ENCODE measurements around the gene UBE2D2. TPM values are rescaled to one million over a fixed set of nuclear protein-coding genes. Genes with fewer than 3 reads are reported as not detected.
"Not testable (repeated sequence)": the region's sequence is repeated elsewhere in the genome, so short reads cannot be mapped to it uniquely, and the experiment has no call there.

UBE2D2 gene
- polyA plus RNA-seq, 3 donors: 41.2 to 167 (median 133) TPM

GRCh38 chr5:139619861-139620260 lies 58.7 kb downstream of the UBE2D2 start:
- no peaks in the 10 kb centered on the region for H3K9me3 ChIP-seq (replicated peaks in 1 of 2; ENCODE audit: control insufficient read depth in 1 of 2, insufficient read depth in 1 of 2, low read length in 2 of 2)
- Mint-ChIP-seq H3K27me3 (ENCODE audit: low read depth in 3 of 3) (no peaks in the 10 kb centered on the region), H3K4me1 (no peaks in the 10 kb centered on the region), H3K36me3 (peaks cover 58 to 85% of the 10 kb centered on the region in 2 donors), H3K4me3 (no peak overlapping the region), H3K9me3 (no peaks in the 10 kb centered on the region), H3K27ac (peak overlapping the region in 1 of 7 donors; percentile 30)
- peaks cover 54 to 88% of the 10 kb centered on the region in 2 donors for H3K36me3 ChIP-seq (replicated peaks in 1 of 2; ENCODE audit: control insufficient read depth in 1 of 2, insufficient read depth in 2 of 2, low read length in 2 of 2)
- H3K4me3 ChIP-seq (replicated peaks in 1 of 3; ENCODE audit: low read depth in 2 of 3, low read length in 3 of 3): no peak overlapping the region
- TF ChIP-seq, protein P1, sequence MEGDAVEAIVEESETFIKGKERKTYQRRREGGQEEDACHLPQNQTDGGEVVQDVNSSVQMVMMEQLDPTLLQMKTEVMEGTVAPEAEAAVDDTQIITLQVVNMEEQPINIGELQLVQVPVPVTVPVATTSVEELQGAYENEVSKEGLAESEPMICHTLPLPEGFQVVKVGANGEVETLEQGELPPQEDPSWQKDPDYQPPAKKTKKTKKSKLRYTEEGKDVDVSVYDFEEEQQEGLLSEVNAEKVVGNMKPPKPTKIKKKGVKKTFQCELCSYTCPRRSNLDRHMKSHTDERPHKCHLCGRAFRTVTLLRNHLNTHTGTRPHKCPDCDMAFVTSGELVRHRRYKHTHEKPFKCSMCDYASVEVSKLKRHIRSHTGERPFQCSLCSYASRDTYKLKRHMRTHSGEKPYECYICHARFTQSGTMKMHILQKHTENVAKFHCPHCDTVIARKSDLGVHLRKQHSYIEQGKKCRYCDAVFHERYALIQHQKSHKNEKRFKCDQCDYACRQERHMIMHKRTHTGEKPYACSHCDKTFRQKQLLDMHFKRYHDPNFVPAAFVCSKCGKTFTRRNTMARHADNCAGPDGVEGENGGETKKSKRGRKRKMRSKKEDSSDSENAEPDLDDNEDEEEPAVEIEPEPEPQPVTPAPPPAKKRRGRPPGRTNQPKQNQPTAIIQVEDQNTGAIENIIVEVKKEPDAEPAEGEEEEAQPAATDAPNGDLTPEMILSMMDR (IDR thresholded peaks at IDR 0.05): no peak
- H3K27me3 ChIP-seq (ENCODE audit: control insufficient read depth in 2 of 2, insufficient read depth in 2 of 2, low read length in 2 of 2): no peaks in the 10 kb centered on the region
- H3K9ac ChIP-seq (ENCODE audit: insufficient read depth, low read length, poor library complexity, severe bottlenecking): no peak overlapping the region
- H3K79me2 ChIP-seq (ENCODE audit: insufficient read depth, low read length): no peaks in the 10 kb centered on the region
- no CpG with 5 or more reads among the region's 5 CpGs for WGBS (ENCODE audit: insufficient coverage)
- H3K4me2 ChIP-seq (replicated peaks; ENCODE audit: extremely low read depth, low read length, poor library complexity, severe bottlenecking): no peak overlapping the region
- no peak overlapping the region for H2AFZ ChIP-seq (ENCODE audit: insufficient read depth, low read depth, low read length, poor library complexity, severe bottlenecking)
- peaks cover 9% of the 10 kb centered on the region for H4K20me1 ChIP-seq (ENCODE audit: insufficient read depth, low read length)
- no peak for DNase-seq
- intact Hi-C loops (cut with micrococcal nuclease): no loop called here
- H3K27ac ChIP-seq (ENCODE audit: low read depth in 1 of 2, low read length in 2 of 2): no peak overlapping the region
- H3K4me1 ChIP-seq (ENCODE audit: control insufficient read depth in 1 of 2, insufficient read depth in 2 of 2, low read length in 2 of 2): no peaks in the 10 kb centered on the region

DNA sequence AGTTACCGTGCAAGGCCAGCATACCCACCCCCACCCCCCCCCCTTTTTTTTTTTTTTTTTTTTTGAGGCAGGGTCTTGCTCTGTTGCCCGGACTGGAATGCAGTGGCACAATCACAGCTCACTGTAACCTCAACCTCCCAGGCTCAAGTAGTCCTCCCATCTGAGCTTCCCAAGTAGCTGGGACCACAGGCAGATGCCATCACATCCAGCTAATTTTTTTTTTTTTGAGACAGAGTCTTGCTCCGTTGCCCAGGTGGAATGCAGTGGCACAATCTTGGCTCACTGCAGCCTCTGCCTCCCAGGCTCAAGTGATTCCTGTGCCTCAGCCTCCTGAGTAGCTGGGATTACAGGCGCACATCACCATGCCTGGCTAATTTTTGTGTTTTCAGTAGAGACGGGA lies 64.3 kb downstream of the UBE2D2 start:
- H3K9ac ChIP-seq (ENCODE audit: insufficient read depth, low read length, poor library complexity, severe bottlenecking); H3K27ac ChIP-seq (ENCODE audit: low read depth in 1 of 2, low read length in 2 of 2); H3K4me1 Mint-ChIP-seq; intact Hi-C loops (cut with micrococcal nuclease); H3K9me3 Mint-ChIP-seq; H3K4me1 ChIP-seq (ENCODE audit: control insufficient read depth in 1 of 2, insufficient read depth in 2 of 2, low read length in 2 of 2); H3K4me3 ChIP-seq (replicated peaks in 1 of 3; ENCODE audit: low read depth in 2 of 3, low read length in 3 of 3); H4K20me1 ChIP-seq (ENCODE audit: insufficient read depth, low read length); H3K79me2 ChIP-seq (ENCODE audit: insufficient read depth, low read length); H3K27me3 ChIP-seq (ENCODE audit: control insufficient read depth in 2 of 2, insufficient read depth in 2 of 2, low read length in 2 of 2); DNase-seq; H3K4me3 Mint-ChIP-seq; H3K9me3 ChIP-seq (replicated peaks in 1 of 2; ENCODE audit: control insufficient read depth in 1 of 2, insufficient read depth in 1 of 2, low read length in 2 of 2); H2AFZ ChIP-seq (ENCODE audit: insufficient read depth, low read depth, low read length, poor library complexity, severe bottlenecking); H3K4me2 ChIP-seq (replicated peaks; ENCODE audit: extremely low read depth, low read length, poor library complexity, severe bottlenecking); H3K27me3 Mint-ChIP-seq (ENCODE audit: low read depth in 3 of 3): not testable (repeated sequence)
- Mint-ChIP-seq H3K27ac (peak overlapping the region in 2 of 7 donors; percentile 8 to 51), H3K36me3 (peaks cover 70 to 92% of the 10 kb centered on the region in 2 donors)
- WGBS (ENCODE audit: insufficient coverage): 92% methylated on average over 4 of the region's 5 CpGs
- peaks cover 68 to 87% of the 10 kb centered on the region in 2 donors for H3K36me3 ChIP-seq (replicated peaks in 1 of 2; ENCODE audit: control insufficient read depth in 1 of 2, insufficient read depth in 2 of 2, low read length in 2 of 2)

Measured in CD14-positive monocyte (primary cell).